ENCODE data around the gene EPHA4.

The EPHA4 gene

GRCh38 chr2:221484761-221485502, 87.2 kb downstream of the EPHA4 start:
- Histone ChIP-seq H3K27ac (no peak overlapping the region), H2AFZ (ENCODE audit: low read depth) (no peak overlapping the region), H3K9ac (no peak overlapping the region), H3K4me2 (no peak overlapping the region), H3K36me3 (ENCODE audit: insufficient read depth) (no peaks in the 10 kb centered on the region), H4K20me1 (ENCODE audit: insufficient read depth) (no peaks in the 10 kb centered on the region), H3K4me3 (IDR thresholded peaks at IDR 0.05; ENCODE audit: insufficient read depth, low read depth, low read length) (no peak overlapping the region), H3K79me2 (ENCODE audit: insufficient read depth, low read depth) (no peaks in the 10 kb centered on the region), H3K27me3 (ENCODE audit: insufficient read depth, low read depth) (no peaks in the 10 kb centered on the region), H3K4me1 (ENCODE audit: low read depth, poor library complexity, severe bottlenecking) (no peaks in the 10 kb centered on the region)
- TF ChIP-seq CTCF (conservative IDR thresholded peaks at IDR 0.05; ENCODE audit: low read depth, low read length): no peak

- Histone ChIP-seq H3K4me3 (IDR thresholded peaks at IDR 0.05; ENCODE audit: insufficient read depth, low read depth, low read length) (no peak overlapping the region), H3K4me1 (ENCODE audit: low read depth, poor library complexity, severe bottlenecking) (no peaks in the 10 kb centered on the region), H4K20me1 (ENCODE audit: insufficient read depth) (no peaks in the 10 kb centered on the region), H3K27me3 (ENCODE audit: insufficient read depth, low read depth) (no peaks in the 10 kb centered on the region), H3K9ac (no peak overlapping the region), H3K4me2 (no peak overlapping the region), H3K79me2 (ENCODE audit: insufficient read depth, low read depth) (no peaks in the 10 kb centered on the region), H3K27ac (no peak overlapping the region), H2AFZ (ENCODE audit: low read depth) (no peak overlapping the region), H3K36me3 (ENCODE audit: insufficient read depth) (no peaks in the 10 kb centered on the region)
- TF ChIP-seq CTCF (conservative IDR thresholded peaks at IDR 0.05; ENCODE audit: low read depth, low read length): no peak
Observed at GRCh38 chr2:221482666-221483455, 89.2 kb downstream of the EPHA4 start.

- H2AFZ ChIP-seq (ENCODE audit: low read depth): no peak overlapping the region
- no peaks in the 10 kb centered on the region for H3K27me3 ChIP-seq (ENCODE audit: insufficient read depth, low read depth)
- no peak overlapping the region for H3K4me2 ChIP-seq
- no peaks in the 10 kb centered on the region for H3K36me3 ChIP-seq (ENCODE audit: insufficient read depth)
- no peak overlapping the region for H3K9ac ChIP-seq
- no peak overlapping the region for H3K4me3 ChIP-seq (IDR thresholded peaks at IDR 0.05; ENCODE audit: insufficient read depth, low read depth, low read length)
- H3K79me2 ChIP-seq (ENCODE audit: insufficient read depth, low read depth): no peaks in the 10 kb centered on the region
- TF ChIP-seq CTCF (conservative IDR thresholded peaks at IDR 0.05; ENCODE audit: low read depth, low read length): no peak
- H3K27ac ChIP-seq: no peak overlapping the region
- no peaks in the 10 kb centered on the region for H4K20me1 ChIP-seq (ENCODE audit: insufficient read depth)
- no peaks in the 10 kb centered on the region for H3K4me1 ChIP-seq (ENCODE audit: low read depth, poor library complexity, severe bottlenecking)
Observed at GRCh38 chr2:221480821-221481220, 91.3 kb downstream of the EPHA4 start.

GRCh38 chr2:221480163-221480562, 91.9 kb downstream of the EPHA4 start:
- H3K4me1 ChIP-seq (ENCODE audit: low read depth, poor library complexity, severe bottlenecking): no peaks in the 10 kb centered on the region
- no peak overlapping the region for H3K27ac ChIP-seq
- no peak overlapping the region for H3K4me3 ChIP-seq (IDR thresholded peaks at IDR 0.05; ENCODE audit: insufficient read depth, low read depth, low read length)
- no peak overlapping the region for H3K9ac ChIP-seq
- no peaks in the 10 kb centered on the region for H3K36me3 ChIP-seq (ENCODE audit: insufficient read depth)
- TF ChIP-seq CTCF (conservative IDR thresholded peaks at IDR 0.05; ENCODE audit: low read depth, low read length): no peak
- H4K20me1 ChIP-seq (ENCODE audit: insufficient read depth): no peaks in the 10 kb centered on the region
- no peaks in the 10 kb centered on the region for H3K27me3 ChIP-seq (ENCODE audit: insufficient read depth, low read depth)
- no peak overlapping the region for H2AFZ ChIP-seq (ENCODE audit: low read depth)
- no peaks in the 10 kb centered on the region for H3K79me2 ChIP-seq (ENCODE audit: insufficient read depth, low read depth)
- H3K4me2 ChIP-seq: no peak overlapping the region

Measured in KMS-11 (cell line).